Fibroblast of skin of scalp (primary cell): ENCODE results near the gene NEURL2.

ENCODE experiments used
- DNase-seq: peaks from one replicate; pipeline ENCODE4 v3.0.0-alpha.2; 2013

The NEURL2 gene

GRCh38 chr20:45872626-45873025 is 18.4 kb downstream of the NEURL2 start:
- no peak for DNase-seq

- DNase-seq = peak; percentile 45
These were observed 23.2 kb downstream of the NEURL2 start for GRCh38 chr20:45867819-45868176.

GRCh38 chr20:45867136-45867818 is 23.7 kb downstream of the NEURL2 start:
- no peak for DNase-seq

DNA sequence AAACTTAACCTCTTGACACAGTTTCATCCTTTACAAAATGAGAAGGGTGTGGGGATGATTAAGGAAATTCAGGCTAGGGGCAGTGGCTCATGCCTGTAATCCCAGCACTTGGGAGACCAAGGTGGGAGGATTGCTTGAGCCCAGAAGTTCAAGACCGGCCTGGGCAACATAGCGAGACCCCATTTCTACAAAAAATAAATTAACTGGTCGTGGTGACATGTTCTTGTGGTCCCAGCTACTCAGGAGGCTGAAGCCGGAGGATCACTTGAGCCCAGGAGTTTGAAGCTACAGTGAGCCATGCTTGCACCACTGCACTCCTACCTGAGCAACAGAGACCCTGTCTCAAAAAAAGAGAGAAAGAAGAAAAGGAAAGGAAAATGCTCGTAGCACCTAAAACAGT is 24.6 kb downstream of the NEURL2 start:
- DNase-seq = no peak

GRCh38 chr20:45863543-45864470 is 27.2 kb downstream of the NEURL2 start:
- no peak for DNase-seq

- DNase-seq = no peak
These were observed 29.6 kb downstream of the NEURL2 start for GRCh38 chr20:45861221-45862075.

GRCh38 chr20:45860560-45861220 is 30.3 kb downstream of the NEURL2 start:
- no peak for DNase-seq

GRCh38 chr20:45859916-45860315 is 31.1 kb downstream of the NEURL2 start:
- DNase-seq = no peak

GRCh38 chr20:45857882-45858216 is 33.2 kb downstream of the NEURL2 start:
- no peak for DNase-seq

GRCh38 chr20:45857114-45857881 is 33.7 kb downstream of the NEURL2 start, which contains the start of the genes ACOT8 and ZSWIM3:
TSS of gene ACOT8 (minus strand) at chr20:45857392. CDS start at chr20:45857315, 77 bp downstream.
TSS of gene ZSWIM3 (plus strand) at chr20:45857614. CDS start at chr20:45857826, 212 bp downstream.
- peak; percentile 100 for DNase-seq

GRCh38 chr20:45853484-45853883 is 37.5 kb downstream of the NEURL2 start:
- DNase-seq = no peak

DNA sequence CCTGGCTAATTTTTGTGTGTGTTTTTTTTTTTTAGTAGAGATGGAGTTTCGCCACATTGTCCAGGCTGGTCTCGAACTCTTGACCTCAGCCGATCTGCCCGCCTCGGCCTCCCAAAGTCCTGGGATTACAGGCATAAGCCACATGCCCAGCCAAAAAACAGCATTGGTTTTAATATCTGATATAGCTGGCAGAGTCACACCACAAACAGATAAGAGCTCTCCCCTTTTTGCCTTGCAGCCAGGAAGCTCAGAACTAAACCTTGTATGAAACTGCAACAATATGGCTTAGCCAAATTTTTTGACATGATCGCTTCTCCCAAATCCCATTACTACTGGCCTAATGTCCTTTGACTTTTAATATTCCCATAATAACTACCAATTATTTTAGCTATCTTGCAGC is 38.7 kb downstream of the NEURL2 start:
- no peak for DNase-seq

DNA sequence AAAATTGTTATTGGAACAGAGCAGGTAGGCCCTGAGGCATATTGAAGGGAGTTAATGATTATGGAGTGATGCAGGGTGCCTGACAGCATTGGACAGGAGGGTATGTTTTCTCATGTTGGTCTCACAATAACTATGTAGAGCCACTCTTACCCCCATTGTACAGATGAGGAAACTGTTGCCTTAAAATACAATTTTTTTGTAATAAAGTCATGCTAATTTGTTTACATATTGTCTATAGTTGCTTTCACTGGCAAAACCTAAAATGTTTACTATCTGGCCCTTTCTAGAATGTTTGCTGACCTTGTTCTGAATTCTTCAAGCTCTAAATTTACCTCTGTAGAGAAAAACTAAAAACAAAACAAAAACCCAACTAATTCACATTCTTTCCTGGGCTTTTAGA is 39.5 kb downstream of the NEURL2 start:
- DNase-seq = no peak

GRCh38 chr20:45850926-45851325 is 40.1 kb downstream of the NEURL2 start:
- no peak for DNase-seq

- DNase-seq = no peak
These were observed 40.8 kb downstream of the NEURL2 start for GRCh38 chr20:45850238-45850637.

DNA sequence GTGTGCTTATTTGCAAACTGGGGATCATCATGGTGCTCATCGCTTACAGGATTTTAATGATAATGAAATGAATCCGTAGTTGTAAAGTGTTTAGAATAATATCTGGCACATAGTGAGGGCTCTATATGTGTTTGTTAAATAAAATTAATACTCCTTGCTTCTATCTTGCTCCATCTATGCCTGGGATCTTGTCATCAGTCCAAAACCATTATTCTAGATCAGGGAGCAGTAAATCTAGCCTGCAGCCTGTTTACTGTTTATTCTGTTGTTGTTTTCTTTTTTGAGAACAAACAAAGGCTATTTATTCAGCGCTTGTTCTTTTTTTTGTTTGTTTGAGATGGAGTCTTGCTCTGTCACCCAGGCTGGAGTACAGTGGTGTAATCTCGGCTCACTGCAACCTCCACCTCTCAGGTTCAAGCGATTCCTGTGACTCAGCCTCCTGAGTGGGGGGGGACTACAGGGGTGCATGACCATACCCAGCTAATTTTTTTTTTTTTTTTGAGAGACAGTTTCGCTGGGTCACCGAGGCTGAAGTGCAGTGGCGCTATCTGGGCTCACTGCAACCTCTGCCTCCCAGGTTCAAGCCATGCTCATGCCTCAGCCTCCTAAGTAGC is 41.9 kb downstream of the NEURL2 start:
- DNase-seq = no peak

DNA sequence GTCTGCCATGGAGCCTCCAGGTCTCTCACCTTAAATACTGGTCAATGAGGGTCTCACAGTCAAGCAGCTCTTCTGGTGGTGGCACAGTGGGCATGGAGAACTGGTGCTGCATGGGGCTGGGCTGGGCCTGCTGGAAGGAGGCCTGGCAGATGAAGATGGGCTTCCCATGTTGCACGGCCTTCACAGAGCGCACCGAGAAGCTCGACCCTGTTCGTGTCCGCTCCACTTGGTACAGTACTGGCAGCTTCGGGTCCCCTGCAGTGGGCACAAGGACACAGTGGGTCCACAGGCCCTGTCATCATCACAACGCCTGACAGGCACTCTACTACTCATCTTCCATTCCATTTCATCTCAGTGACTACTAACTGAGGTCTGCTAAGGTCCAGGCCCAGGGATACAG is 42.6 kb downstream of the NEURL2 start:
- no peak for DNase-seq

DNA sequence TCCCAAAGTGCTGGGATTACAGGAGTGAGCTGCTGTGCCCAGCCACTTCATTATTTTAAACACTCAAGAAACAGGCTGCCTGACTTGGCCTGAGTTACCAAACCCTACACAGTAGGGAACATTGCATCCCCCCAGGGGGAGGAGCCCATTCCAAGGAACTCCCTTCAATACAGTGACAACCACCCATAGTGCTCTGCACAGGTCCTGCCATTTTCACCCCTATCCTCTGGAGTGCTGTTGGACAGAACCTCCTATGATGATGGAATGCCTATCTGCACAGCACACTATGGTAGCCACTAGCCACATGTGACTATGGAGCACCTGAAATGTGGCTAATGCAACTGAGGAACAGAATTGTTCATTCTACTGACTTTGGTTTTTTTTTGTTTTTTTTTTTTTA is 45.6 kb downstream of the NEURL2 start:
- DNase-seq = no peak

DNA sequence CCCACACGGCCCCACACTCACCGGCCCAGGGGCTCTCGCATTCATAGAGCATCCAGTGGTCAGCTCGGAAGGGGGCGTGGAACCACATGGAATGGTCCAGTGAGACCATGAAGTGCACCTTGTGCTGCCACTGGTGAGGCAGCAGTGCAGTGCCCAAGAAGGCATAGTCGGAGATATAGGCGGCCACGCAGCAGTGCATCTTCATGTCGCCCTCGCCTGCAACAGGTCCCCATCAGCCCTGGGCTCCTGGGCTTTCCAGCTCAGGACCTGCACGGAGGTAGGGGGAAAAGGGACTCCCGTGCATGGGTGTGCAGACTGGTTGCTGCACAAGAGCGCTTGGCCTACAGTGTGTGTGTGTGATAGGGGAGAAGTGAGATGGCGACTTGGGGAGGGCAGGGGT is 47.5 kb downstream of the NEURL2 start:
- no peak for DNase-seq

DNA sequence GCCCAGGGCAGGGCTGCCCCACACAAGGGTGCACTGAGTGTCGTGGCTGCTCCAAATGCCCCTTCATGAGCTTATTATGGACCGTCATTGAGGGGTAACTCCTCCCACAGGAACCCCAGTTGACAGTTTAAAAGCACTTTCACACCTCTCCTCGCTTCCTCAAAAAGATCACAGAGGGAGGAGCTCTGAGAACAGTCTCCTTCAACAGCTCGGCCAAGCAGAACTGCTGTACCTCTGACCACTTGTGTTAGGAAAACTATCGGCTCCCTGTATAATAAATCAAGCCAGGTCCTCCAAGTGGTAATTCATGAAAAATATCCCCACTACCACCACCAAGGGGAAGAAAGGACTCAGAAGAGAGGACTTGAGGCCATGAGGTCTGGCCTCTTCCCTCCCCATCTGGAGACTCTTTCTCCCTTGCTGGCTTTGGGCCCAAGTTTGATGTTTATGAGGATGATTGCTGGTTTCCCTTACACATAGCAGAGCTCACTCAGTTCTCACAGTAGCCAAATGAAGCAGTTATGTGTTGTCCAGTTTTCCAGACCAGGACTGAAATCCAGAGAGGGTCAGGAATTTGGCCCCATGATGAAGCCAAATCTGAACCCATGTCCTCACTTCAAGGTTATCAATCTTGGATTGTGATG is 48.7 kb downstream of the NEURL2 start:
- no peak for DNase-seq
